ENCODE results near the gene YBX1. TPM values are rescaled to one million over a fixed set of nuclear protein-coding genes. Genes with fewer than 3 reads are reported as not detected.
A peak's percentile ranks its signal among the peaks of the same experiment; 100 is the strongest.

Gene YBX1
- total RNA-seq, 1 experiment from 2014 or later: 1,098 TPM

DNA sequence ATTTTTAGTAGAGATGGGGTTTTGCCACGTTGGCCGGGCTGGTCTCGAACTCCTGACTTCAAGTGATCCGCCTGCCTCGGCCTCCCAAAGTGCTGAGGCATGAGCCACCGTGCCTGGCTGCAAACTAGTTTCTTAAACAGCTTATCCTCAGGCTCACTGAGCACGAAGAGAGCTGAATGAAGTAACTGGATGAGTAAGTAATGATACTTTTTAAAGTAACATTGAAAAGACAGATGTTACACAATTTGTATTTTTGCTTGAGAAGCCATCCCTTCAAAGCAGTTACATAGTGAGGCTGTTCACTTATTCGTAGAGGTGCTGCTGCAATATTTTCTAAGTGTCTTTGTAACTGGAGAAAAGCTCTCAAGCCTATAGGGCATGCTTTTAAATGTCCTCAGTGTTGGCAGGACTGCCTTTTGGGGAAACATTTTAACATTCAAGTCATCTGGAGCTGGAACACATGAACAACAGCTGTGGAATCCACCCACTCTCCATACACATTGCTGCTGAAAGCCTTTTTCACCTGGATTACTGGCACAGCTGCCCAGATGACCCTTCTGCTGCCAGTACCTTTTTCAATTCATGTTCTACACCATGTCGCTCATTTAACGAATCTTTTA, 2.7 kb upstream of the YBX1 start:
- Mint-ChIP-seq H3K27me3 (ENCODE audit: low read depth) (no peaks in the 10 kb centered on the region; the same call in 1 of the 2 replicates), H3K27ac (peak overlapping the region; percentile 46; the same call in 1 of the 2 replicates), H3K9me3 (no peaks in the 10 kb centered on the region), H3K36me3 (peaks cover 29% of the 10 kb centered on the region), H3K4me1 (peaks cover 22% of the 10 kb centered on the region), H3K4me3 (peak overlapping the region; percentile 96; the same call in 1 of the 2 replicates)
- no peak for TF ChIP-seq ZNF138 (CRISPR knock-in tag; conservative IDR thresholded peaks at IDR 0.05)
- no peak for TF ChIP-seq FOXK1 (CRISPR knock-in tag; IDR thresholded peaks at IDR 0.05)
- TF ChIP-seq PRRX2 (CRISPR knock-in tag; IDR thresholded peaks at IDR 0.05): no peak
- TF ChIP-seq, protein P1, sequence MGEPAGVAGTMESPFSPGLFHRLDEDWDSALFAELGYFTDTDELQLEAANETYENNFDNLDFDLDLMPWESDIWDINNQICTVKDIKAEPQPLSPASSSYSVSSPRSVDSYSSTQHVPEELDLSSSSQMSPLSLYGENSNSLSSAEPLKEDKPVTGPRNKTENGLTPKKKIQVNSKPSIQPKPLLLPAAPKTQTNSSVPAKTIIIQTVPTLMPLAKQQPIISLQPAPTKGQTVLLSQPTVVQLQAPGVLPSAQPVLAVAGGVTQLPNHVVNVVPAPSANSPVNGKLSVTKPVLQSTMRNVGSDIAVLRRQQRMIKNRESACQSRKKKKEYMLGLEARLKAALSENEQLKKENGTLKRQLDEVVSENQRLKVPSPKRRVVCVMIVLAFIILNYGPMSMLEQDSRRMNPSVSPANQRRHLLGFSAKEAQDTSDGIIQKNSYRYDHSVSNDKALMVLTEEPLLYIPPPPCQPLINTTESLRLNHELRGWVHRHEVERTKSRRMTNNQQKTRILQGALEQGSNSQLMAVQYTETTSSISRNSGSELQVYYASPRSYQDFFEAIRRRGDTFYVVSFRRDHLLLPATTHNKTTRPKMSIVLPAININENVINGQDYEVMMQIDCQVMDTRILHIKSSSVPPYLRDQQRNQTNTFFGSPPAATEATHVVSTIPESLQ (CRISPR knock-in tag; IDR thresholded peaks at IDR 0.05): no peak
- no peak for TF ChIP-seq TCF7 (CRISPR knock-in tag; IDR thresholded peaks at IDR 0.05; ENCODE audit: low read depth)
- TF ChIP-seq GABPB1 (CRISPR knock-in tag; IDR thresholded peaks at IDR 0.05): no peak
- no peak for TF ChIP-seq CREM (CRISPR knock-in tag; IDR thresholded peaks at IDR 0.05)
- TF ChIP-seq ESRRA (CRISPR knock-in tag; IDR thresholded peaks at IDR 0.05; ENCODE audit: borderline replicate concordance): no peak
- TF ChIP-seq, protein P2, sequence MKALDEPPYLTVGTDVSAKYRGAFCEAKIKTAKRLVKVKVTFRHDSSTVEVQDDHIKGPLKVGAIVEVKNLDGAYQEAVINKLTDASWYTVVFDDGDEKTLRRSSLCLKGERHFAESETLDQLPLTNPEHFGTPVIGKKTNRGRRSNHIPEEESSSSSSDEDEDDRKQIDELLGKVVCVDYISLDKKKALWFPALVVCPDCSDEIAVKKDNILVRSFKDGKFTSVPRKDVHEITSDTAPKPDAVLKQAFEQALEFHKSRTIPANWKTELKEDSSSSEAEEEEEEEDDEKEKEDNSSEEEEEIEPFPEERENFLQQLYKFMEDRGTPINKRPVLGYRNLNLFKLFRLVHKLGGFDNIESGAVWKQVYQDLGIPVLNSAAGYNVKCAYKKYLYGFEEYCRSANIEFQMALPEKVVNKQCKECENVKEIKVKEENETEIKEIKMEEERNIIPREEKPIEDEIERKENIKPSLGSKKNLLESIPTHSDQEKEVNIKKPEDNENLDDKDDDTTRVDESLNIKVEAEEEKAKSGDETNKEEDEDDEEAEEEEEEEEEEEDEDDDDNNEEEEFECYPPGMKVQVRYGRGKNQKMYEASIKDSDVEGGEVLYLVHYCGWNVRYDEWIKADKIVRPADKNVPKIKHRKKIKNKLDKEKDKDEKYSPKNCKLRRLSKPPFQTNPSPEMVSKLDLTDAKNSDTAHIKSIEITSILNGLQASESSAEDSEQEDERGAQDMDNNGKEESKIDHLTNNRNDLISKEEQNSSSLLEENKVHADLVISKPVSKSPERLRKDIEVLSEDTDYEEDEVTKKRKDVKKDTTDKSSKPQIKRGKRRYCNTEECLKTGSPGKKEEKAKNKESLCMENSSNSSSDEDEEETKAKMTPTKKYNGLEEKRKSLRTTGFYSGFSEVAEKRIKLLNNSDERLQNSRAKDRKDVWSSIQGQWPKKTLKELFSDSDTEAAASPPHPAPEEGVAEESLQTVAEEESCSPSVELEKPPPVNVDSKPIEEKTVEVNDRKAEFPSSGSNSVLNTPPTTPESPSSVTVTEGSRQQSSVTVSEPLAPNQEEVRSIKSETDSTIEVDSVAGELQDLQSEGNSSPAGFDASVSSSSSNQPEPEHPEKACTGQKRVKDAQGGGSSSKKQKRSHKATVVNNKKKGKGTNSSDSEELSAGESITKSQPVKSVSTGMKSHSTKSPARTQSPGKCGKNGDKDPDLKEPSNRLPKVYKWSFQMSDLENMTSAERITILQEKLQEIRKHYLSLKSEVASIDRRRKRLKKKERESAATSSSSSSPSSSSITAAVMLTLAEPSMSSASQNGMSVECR (CRISPR knock-in tag; IDR thresholded peaks at IDR 0.05; ENCODE audit: borderline replicate concordance): no peak
- no peak for TF ChIP-seq ZNF317 (CRISPR knock-in tag; IDR thresholded peaks at IDR 0.05; ENCODE audit: borderline replicate concordance, low read depth)
- ATAC-seq (no peak), DNase-seq (ENCODE audit: low spot score) (no peak)
- POLR2A ChIA-PET: interaction anchor here (1.0 kb wide), 1 partner anchor 9 kb away, joined by 3 read pairs; no protein-coding TSS in a partner anchor
- CTCF ChIA-PET: interaction anchor here (1.2 kb wide), 1 partner anchor 394 kb away, joined by 4 read pairs; no protein-coding TSS in a partner anchor

DNA sequence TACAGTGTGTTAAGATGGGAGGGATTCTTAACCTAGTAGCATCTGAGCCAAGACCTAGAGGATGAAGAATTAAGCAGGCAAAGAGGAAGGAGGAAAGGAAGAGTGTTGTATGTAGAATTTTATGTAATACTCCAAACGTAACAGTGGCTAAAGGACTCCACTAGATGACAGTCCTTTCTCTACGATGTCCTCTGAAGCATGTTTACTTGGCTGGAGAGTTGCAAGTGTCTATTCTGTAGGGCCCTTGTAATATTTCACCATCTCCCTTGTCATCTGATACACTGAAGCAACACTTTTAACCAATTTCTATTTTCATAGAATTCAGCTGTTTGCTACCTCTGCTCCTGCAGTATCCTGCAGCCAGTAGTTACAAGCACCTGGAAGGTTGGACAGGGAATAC, 2.2 kb upstream of the YBX1 start:
- Mint-ChIP-seq H3K27ac (peak overlapping the region; percentile 46; the same call in 1 of the 2 replicates), H3K27me3 (ENCODE audit: low read depth) (no peaks in the 10 kb centered on the region; the same call in 1 of the 2 replicates), H3K9me3 (no peaks in the 10 kb centered on the region), H3K36me3 (peaks cover 32% of the 10 kb centered on the region), H3K4me1 (peaks cover 27% of the 10 kb centered on the region), H3K4me3 (peak overlapping the region; percentile 96)
- ATAC-seq (no peak), DNase-seq (ENCODE audit: low spot score) (no peak)
- ChIA-PET CTCF (interaction anchor here (1.2 kb wide), 1 partner anchor 394 kb away, joined by 4 read pairs; no protein-coding TSS in a partner anchor), POLR2A (interaction anchor here (1.0 to 2.1 kb wide), 2 partner anchors 9 to 87 kb away, joined by 3 to 9 read pairs; partner anchors contain the start of genes C1orf50 and P3H1)
- TF ChIP-seq ZNF416 (CRISPR knock-in tag; IDR thresholded peaks at IDR 0.05) (no peak), CREB1 (CRISPR knock-in tag; IDR thresholded peaks at IDR 0.05) (no peak), NFE2L1 (CRISPR knock-in tag; IDR thresholded peaks at IDR 0.05) (no peak), ZNF138 (CRISPR knock-in tag; conservative IDR thresholded peaks at IDR 0.05) (no peak), ZNF671 (CRISPR knock-in tag; IDR thresholded peaks at IDR 0.05) (no peak), TEAD1 (CRISPR knock-in tag; IDR thresholded peaks at IDR 0.05) (no peak), KAT7 (CRISPR knock-in tag; IDR thresholded peaks at IDR 0.05; ENCODE audit: borderline replicate concordance) (no peak), MYBL2 (CRISPR knock-in tag; IDR thresholded peaks at IDR 0.05) (no peak), GTF2I (CRISPR knock-in tag; conservative IDR thresholded peaks at IDR 0.05) (no peak), GABPB1 (CRISPR knock-in tag; IDR thresholded peaks at IDR 0.05) (no peak)
- TF ChIP-seq, protein P3, sequence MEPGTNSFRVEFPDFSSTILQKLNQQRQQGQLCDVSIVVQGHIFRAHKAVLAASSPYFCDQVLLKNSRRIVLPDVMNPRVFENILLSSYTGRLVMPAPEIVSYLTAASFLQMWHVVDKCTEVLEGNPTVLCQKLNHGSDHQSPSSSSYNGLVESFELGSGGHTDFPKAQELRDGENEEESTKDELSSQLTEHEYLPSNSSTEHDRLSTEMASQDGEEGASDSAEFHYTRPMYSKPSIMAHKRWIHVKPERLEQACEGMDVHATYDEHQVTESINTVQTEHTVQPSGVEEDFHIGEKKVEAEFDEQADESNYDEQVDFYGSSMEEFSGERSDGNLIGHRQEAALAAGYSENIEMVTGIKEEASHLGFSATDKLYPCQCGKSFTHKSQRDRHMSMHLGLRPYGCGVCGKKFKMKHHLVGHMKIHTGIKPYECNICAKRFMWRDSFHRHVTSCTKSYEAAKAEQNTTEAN (CRISPR knock-in tag; IDR thresholded peaks at IDR 0.05): no peak
- TF ChIP-seq, protein P4, sequence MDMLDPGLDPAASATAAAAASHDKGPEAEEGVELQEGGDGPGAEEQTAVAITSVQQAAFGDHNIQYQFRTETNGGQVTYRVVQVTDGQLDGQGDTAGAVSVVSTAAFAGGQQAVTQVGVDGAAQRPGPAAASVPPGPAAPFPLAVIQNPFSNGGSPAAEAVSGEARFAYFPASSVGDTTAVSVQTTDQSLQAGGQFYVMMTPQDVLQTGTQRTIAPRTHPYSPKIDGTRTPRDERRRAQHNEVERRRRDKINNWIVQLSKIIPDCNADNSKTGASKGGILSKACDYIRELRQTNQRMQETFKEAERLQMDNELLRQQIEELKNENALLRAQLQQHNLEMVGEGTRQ (CRISPR knock-in tag; IDR thresholded peaks at IDR 0.05): no peak
- TF ChIP-seq, protein P5, sequence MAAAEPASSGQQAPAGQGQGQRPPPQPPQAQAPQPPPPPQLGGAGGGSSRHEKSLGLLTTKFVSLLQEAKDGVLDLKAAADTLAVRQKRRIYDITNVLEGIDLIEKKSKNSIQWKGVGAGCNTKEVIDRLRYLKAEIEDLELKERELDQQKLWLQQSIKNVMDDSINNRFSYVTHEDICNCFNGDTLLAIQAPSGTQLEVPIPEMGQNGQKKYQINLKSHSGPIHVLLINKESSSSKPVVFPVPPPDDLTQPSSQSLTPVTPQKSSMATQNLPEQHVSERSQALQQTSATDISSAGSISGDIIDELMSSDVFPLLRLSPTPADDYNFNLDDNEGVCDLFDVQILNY (CRISPR knock-in tag; IDR thresholded peaks at IDR 0.05): no peak
- TF ChIP-seq, protein P6, sequence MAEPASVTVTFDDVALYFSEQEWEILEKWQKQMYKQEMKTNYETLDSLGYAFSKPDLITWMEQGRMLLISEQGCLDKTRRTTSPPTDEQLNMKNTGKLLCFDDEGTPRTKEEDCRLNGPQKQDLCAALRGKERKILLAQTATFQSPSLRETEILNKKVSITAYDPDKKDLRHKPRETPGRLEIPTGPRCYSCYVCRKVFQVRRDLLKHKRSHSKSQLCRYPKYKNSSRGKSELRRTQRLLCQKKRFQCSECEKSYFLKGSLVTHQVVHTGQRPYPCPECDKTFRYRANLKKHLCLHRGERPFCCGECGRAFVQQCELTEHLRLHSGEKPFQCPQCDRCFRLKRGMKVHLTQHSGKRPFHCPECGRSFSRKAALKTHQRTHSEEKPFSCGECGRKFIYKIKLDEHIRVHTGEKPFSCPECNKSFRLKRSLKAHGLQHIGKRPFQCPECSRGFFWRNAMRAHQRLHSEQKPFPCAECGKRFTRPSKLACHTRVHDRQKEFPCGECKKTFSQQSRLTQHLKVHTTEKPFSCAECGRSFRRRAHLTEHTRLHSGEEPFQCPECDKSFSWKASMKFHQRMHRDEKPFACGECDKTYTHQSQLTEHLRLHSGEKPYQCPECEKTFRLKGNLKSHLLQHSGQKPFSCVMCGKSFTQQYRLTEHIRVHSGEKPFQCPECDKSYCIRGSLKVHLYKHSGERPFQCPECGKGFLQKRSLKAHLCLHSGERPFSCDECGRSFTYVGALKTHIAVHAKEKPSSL (CRISPR knock-in tag; conservative IDR thresholded peaks at IDR 0.05): no peak
- TF ChIP-seq, protein P7, sequence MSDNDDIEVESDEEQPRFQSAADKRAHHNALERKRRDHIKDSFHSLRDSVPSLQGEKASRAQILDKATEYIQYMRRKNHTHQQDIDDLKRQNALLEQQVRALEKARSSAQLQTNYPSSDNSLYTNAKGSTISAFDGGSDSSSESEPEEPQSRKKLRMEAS (CRISPR knock-in tag; IDR thresholded peaks at IDR 0.05): no peak
